Astrocyte of the spinal cord (primary cell): ENCODE data around the gene LRRC4B.

ENCODE experiments used
- DNase-seq: peaks from one replicate; pipeline ENCODE4 v3.0.0; 2011; ENCODE audit warnings: low read depth, low spot score
- H3K4me3 ChIP-seq: 2 replicates; pipeline ENCODE4 v1.5.1; 2011; ENCODE audit warnings: low read depth, mild to moderate bottlenecking, low read length, moderate library complexity
- in situ Hi-C: cut with HindIII; loops from 2 replicates; pipeline ENCODE4 v1.10.0; 2017; ENCODE audit warnings: low sequenced_read_pairs
- TF ChIP-seq, protein P1 (sequence below): IDR thresholded peaks from 2 replicates; pipeline ENCODE4 v1.5.1; 2012; ENCODE audit warnings: low read depth, mild to moderate bottlenecking, low read length, inconsistent platforms

LRRC4B gene

DNA sequence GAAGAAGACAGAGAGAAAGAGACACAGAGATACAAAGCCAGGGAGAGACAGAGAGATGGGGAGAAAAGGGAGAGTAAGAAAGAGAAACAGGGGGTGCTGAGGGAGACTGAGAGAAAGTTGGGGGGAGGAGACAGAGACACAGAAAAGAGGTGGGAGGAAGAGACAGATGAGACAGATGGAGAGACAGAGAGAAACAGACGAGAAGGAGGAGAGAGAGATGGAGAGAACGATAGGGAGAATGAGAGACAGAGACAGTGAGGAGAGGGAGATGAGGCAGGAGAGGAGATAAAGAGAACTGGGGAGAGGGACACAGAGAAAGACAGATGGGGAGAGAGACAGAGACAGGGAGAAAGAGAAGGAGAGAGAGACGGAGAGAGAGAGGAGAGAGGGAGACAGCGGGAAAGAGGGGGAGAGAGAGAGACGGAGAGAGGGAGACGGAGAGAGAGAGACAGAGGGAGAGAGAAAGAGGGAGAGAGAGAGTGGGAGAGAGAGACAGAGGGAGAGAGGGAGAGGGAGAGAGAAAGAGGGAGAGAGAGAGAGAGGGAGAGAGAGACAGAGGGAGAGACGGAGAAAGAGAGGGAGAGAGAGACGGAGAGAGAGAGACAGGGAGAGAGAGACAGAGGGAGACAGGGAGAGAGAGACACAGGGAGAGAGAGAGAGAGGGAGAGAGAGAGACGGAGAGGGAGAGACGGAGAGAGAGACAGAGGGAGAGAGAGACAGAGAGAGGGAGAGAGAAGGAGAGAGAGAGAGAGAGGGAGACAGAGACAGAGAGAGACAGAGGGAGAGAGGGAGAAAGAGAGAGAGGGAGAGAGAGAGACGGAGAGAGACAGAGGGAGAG lies 69.8 kb downstream of the LRRC4B start:
- DNase-seq: no peak
- in situ Hi-C loops: no loop called here
- TF ChIP-seq, protein P1, sequence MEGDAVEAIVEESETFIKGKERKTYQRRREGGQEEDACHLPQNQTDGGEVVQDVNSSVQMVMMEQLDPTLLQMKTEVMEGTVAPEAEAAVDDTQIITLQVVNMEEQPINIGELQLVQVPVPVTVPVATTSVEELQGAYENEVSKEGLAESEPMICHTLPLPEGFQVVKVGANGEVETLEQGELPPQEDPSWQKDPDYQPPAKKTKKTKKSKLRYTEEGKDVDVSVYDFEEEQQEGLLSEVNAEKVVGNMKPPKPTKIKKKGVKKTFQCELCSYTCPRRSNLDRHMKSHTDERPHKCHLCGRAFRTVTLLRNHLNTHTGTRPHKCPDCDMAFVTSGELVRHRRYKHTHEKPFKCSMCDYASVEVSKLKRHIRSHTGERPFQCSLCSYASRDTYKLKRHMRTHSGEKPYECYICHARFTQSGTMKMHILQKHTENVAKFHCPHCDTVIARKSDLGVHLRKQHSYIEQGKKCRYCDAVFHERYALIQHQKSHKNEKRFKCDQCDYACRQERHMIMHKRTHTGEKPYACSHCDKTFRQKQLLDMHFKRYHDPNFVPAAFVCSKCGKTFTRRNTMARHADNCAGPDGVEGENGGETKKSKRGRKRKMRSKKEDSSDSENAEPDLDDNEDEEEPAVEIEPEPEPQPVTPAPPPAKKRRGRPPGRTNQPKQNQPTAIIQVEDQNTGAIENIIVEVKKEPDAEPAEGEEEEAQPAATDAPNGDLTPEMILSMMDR: no peak
- H3K4me3 ChIP-seq: no peak overlapping the region

DNA sequence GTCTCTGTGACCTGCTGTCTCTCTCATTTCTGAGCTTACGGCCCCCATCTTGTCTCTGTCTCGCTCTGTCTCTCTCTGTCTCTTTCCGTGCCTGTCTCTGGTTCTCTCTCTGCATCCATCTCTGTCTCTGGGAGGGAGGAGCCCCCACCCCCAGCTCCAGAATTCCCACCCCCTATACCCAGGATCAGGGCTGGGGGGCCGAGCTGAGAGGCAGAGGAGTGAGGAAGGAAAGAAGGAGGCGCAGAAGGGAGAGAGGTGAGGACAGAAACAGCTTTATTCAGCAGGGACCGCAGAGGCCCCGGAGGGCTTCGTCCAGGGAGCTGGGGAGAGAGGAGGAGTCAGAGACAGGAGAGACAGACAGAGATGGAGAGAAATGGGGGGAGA lies 71.2 kb downstream of the LRRC4B start:
- no peak for DNase-seq
- H3K4me3 ChIP-seq: no peak overlapping the region
- in situ Hi-C loops: no loop called here
- TF ChIP-seq, protein P1: no peak

DNA sequence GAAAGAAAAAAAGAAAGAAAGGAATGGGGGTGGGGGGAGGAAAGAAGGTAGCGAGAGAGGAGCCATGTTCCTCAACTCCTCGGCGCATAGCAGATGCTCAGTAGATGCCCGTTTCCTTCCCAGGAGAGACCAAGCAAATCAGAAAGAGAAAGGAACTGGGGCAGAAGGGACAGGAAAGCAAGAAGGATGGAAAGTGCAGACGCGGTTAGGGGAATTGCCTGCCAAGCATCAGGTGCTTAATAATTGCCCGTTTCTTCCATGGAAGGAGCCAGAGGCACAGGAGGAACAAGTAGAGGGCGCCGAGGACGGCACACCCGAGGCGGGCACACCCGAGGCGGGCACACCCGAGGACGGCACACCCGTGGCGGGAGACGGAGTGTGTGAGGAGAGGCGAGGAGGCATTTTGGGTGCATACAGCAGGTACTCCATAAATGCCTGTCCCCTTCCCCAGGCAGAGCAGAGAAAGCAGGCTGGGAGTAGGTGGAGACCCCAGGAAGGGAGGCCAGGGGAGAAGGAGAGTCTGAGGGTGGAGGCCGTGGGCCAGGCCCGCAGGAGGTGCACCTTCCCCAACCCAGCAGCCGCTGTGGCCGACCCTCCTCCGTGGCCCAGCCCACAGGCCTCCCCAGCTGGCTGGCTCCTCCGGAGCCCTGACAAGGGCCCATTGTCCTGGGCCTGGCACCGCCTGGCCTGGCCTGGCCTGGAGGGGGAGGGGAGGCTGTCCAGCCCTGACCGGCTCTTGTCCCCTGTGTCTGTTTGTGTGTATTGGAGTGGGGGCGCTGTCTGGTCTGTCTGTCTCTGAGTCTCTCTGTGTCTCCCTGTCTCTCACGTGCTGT lies 71.8 kb downstream of the LRRC4B start:
- no peak overlapping the region for H3K4me3 ChIP-seq
- TF ChIP-seq, protein P1: no peak
- in situ Hi-C loops: no loop called here
- DNase-seq: no peak

DNA sequence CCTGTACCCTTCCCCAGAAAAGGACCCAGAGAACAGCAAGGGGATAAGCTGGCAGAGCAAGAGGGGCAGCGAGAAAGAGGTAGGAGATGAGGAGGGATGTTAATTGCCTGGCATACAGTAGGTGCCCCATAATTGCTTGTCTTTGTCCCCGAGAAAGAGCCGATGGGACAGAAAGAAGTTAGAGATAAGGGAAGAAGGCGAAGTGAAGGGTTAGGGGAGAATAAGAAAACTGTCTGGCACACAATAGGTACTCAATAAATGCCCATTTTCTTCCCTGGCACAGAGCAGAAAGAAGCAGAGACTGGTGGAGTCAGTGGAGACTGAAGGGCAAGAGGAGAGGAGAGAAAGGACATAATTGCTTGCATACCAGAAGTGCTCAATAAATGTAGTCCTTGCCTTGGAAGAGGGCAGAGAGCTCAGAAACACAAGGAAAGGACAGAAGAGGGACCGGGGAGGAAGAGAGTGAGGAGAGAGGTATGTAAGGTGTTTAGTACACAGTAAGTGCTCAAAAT lies 73.2 kb downstream of the LRRC4B start:
- no peak for DNase-seq
- in situ Hi-C loops: no loop called here
- TF ChIP-seq, protein P1: no peak
- no peak overlapping the region for H3K4me3 ChIP-seq

DNA sequence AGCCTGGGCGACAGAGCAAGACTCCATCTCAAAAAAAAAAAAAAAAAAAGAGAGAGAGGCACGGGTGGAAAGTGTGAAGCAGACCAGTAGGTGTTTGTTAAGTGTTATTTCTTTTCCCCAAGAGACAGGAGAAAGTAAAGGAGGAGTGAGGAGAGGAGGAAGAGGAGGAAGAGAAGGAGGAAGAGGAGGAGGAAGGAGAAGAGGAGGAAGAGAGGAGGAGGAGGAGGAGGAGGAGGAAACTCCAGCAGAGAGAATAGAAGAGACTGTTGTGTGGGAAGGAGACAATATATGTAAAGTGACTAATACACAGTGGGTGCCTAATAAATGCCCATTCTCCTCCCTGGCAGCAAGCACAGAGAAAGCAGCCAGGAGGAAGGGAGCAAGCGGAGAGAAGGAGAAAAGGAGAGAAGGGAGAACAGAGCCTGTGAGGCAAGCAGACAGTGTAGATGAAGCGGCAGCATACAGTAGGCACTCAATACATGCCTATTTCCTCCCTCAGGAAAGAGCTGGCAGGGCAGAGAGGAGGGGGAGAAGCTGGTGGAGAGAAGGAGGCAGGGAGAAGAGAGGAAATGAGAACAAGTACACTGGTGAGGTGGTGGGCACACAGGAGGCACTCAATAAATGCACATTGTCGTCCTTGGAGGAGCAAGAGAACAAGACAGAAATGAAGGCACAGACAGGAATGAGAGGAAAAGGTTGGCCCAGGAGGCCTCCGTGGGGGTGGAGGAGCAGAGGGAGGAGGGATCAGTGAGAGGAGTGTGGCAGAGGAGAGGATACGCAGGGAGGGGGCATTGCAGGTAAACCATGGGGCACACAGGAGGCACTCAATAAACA lies 73.8 kb downstream of the LRRC4B start:
- TF ChIP-seq, protein P1: no peak
- in situ Hi-C loops: no loop called here

DNA sequence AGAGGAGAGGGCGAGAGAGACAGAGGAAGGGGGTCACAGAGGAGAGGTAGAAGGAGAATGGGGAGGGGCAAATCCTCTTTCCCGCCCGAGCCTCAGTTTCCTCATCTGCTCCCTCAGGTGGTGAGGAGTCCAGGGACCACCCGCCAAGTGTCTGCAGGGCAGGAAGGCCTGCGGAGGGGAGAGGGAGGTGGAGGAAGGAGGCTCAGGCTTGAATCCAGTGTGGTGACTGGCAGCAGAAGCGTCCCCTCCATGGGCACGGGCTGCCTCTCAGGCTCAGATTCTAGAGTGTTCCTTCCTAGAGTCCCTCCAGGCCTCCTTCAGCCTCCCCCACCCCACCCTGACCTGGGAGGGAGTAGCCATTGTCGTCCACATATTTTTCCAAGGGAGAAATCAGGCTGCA lies 75.1 kb downstream of the LRRC4B start:
- no peak for DNase-seq
- in situ Hi-C loops: no loop called here
- no peak overlapping the region for H3K4me3 ChIP-seq
- TF ChIP-seq, protein P1: no peak

More for the DNA sequence above, 73.8 kb downstream of the LRRC4B start:
- H3K4me3 ChIP-seq: no peak overlapping the region
- no peak for DNase-seq
